A673 (cell line): ENCODE data around the gene ABCB4.
A peak's percentile ranks its signal among the peaks of the same experiment; 100 is the strongest.

ENCODE experiments used
- CTCF ChIP-seq: fragments of 300-800, 200-600 bp; sonication (generic); conservative IDR thresholded peaks from 2 replicates; pipeline ENCODE4 v1.5.1; 2017; ENCODE audit warnings: low read depth, mild to moderate bottlenecking, antibody characterized with exemption, low read length, moderate library complexity, mixed read lengths
- EZH2 ChIP-seq: fragments of 200-600 bp; sonication (generic); IDR thresholded peaks from 2 replicates; pipeline ENCODE4 v1.6.1; 2017; ENCODE audit warnings: borderline replicate concordance, low read depth, mild to moderate bottlenecking, mixed read lengths, antibody characterized with exemption, low read length; ENCODE audit not compliant: poor library complexity, severe bottlenecking

GRCh38 chr7:87474533-87475358 is 734 bp downstream of the ABCB4 start:
- TF ChIP-seq CTCF (no peak), EZH2 (peak; percentile 53)
